HepG2 (cell line): Measurements from ENCODE around the gene CTAGE1. TPM values are rescaled to one million over a fixed set of nuclear protein-coding genes. Genes with fewer than 3 reads are reported as not detected.

ENCODE experiments used
- ATAC-seq: fragments of 200-7000 bp; cut with Tn5 transposase; 3 replicates; pipeline ENCODE4 v1.9.1; 2020; ENCODE audit warnings: mild to moderate bottlenecking, moderate library complexity
- BruUV-seq: library from RNA; stranded (reverse); fragments of 400-500 nt; replicated peaks from 2 replicates; lab custom pipeline; 2021; lab: Mats Ljungman, UMichigan
- CTCF ChIA-PET: fragments of 300-600 bp; formaldehyde crosslinking; extraction: SDS; loops from one replicate; lab custom pipeline; 2021; ENCODE audit warnings: low total read pairs, inconsistent platforms, low intra/inter-chr PET ratio; lab: Yijun Ruan, JAX
- POLR2A ChIA-PET: fragments of 350-600 bp; sonication (Branson Sonifier 250); formaldehyde crosslinking; loops from one replicate; lab custom pipeline; 2020; ENCODE audit warnings: antibody characterized with exemption, inconsistent platforms; lab: Yijun Ruan, JAX
- DNase-seq: peaks from one replicate; pipeline ENCODE4 v3.0.0-alpha.2; 2015; ENCODE audit warnings: low spot score
- FAIRE-seq: peaks from 3 replicates; lab custom pipeline; 2011; peaks lifted over from hg19 to GRCh38; lab: Jason Lieb, UNC
- H2AFZ ChIP-seq: one replicate; pipeline ENCODE4 v1.6.1; 2011; ENCODE audit warnings: low read length, inconsistent platforms
- H3K27ac ChIP-seq: fragments of 300-600 bp; 3 replicates; pipeline ENCODE4 v1.8.0; 2011; ENCODE audit warnings: mixed run types, mild to moderate bottlenecking, mixed read lengths, low read length, inconsistent platforms; ENCODE audit not compliant: insufficient read depth; ENCODE audit errors: extremely low read length
- H3K27me3 ChIP-seq, 2 experiments: fragments of 200-600 bp in 1 of 2; 2 replicates in 1 of 2; 3 replicates in 1 of 2; pipeline versions ENCODE4 v1.6.0 to v1.8.0; 2011; ENCODE audit warnings: low read length in 2 of 2, mild to moderate bottlenecking in 2 of 2, moderate library complexity in 2 of 2, inconsistent platforms in 1 of 2; ENCODE audit not compliant: insufficient read depth in 2 of 2, control insufficient read depth in 1 of 2
- H3K36me3 ChIP-seq, 2 experiments: fragments of 200-600 bp in 1 of 2; replicated peaks in 1 of 2; 2 replicates in 1 of 2; 3 replicates in 1 of 2; pipeline versions ENCODE4 v1.5.1 to v1.8.0; 2011; ENCODE audit warnings: low read length in 2 of 2, inconsistent platforms in 1 of 2; ENCODE audit not compliant: insufficient read depth in 2 of 2, control insufficient read depth in 1 of 2
- H3K4me1 ChIP-seq: 2 replicates; pipeline ENCODE4 v1.5.1; 2012; ENCODE audit warnings: low read length, inconsistent platforms; ENCODE audit not compliant: insufficient read depth
- H3K4me2 ChIP-seq: 2 replicates; pipeline ENCODE4 v1.6.0; 2011; ENCODE audit warnings: low read depth, low read length, inconsistent platforms
- H3K4me3 ChIP-seq, 3 experiments: fragments of 200-600 bp in 1 of 3; sonication (generic), shearing (Covaris generic) in 1 of 3; replicated peaks in 1 of 3; 2 replicates each; pipeline ENCODE4 v1.5.1; 2011 to 2016; ENCODE audit warnings: low read length in 3 of 3, inconsistent platforms in 2 of 3, low read depth in 2 of 3, mild to moderate bottlenecking in 2 of 3, control low read depth in 1 of 3, mixed read lengths in 1 of 3; ENCODE audit not compliant: insufficient read depth in 1 of 3
- H3K79me2 ChIP-seq: one replicate; pipeline ENCODE4 v1.6.1; 2011; ENCODE audit warnings: low read length, inconsistent platforms; ENCODE audit not compliant: insufficient read depth
- H3K9ac ChIP-seq: 2 replicates; pipeline ENCODE4 v1.6.0; 2011; ENCODE audit warnings: mild to moderate bottlenecking, low read depth, low read length, inconsistent platforms; ENCODE audit not compliant: insufficient read depth
- H3K9me3 ChIP-seq: 2 replicates; pipeline ENCODE4 v1.5.1; 2012; ENCODE audit warnings: mild to moderate bottlenecking, low read length
- H4K20me1 ChIP-seq: 2 replicates; pipeline ENCODE4 v1.6.0; 2011; ENCODE audit warnings: inconsistent platforms, mild to moderate bottlenecking, low read length, moderate library complexity; ENCODE audit not compliant: insufficient read depth
- ADNP ChIP-seq: sonication (generic); formaldehyde crosslinking; IDR thresholded peaks from 2 replicates; pipeline ENCODE4 v1.4.0; 2020; ENCODE audit warnings: missing genetic modification reagents
- AKAP8 ChIP-seq: sonication (generic); formaldehyde crosslinking; IDR thresholded peaks from 2 replicates; pipeline ENCODE4 v1.5.1; 2020; ENCODE audit warnings: mild to moderate bottlenecking, missing genetic modification reagents
- BRD4 ChIP-seq: sonication (generic); formaldehyde crosslinking; IDR thresholded peaks from 2 replicates; pipeline ENCODE4 v1.4.0; 2020; ENCODE audit warnings: missing genetic modification reagents
- DNMT1 ChIP-seq: sonication (generic); formaldehyde crosslinking; IDR thresholded peaks from 2 replicates; pipeline ENCODE4 v1.5.1; 2020; ENCODE audit warnings: mild to moderate bottlenecking, missing genetic modification reagents
- FIP1L1 ChIP-seq: fragments of 200-400 bp; formaldehyde crosslinking; IDR thresholded peaks from 2 replicates; pipeline ENCODE4 v1.6.1; 2018; ENCODE audit warnings: low read depth, mild to moderate bottlenecking, low read length, moderate library complexity, borderline replicate concordance; ENCODE audit not compliant: insufficient read depth
- MIER3 ChIP-seq: IDR thresholded peaks from 2 replicates; pipeline ENCODE4 v1.6.1; 2016; ENCODE audit warnings: missing compliant biosample characterization, borderline replicate concordance
- MXD4 ChIP-seq: IDR thresholded peaks from 2 replicates; pipeline ENCODE4 v1.6.1; 2016; ENCODE audit warnings: mild to moderate bottlenecking, missing biosample characterization, missing genetic modification reagents
- NCOR1 ChIP-seq: fragments of 200-600 bp; sonication (generic); IDR thresholded peaks from 2 replicates; pipeline ENCODE4 v1.7.0; 2017; ENCODE audit warnings: antibody characterized with exemption, low read length, borderline replicate concordance
- PRDM4 ChIP-seq: sonication (generic); formaldehyde crosslinking; IDR thresholded peaks from 2 replicates; pipeline ENCODE4 v1.9.0; 2021; ENCODE audit warnings: missing genetic modification reagents, borderline replicate concordance
- SP4 ChIP-seq: sonication (generic); formaldehyde crosslinking; IDR thresholded peaks from 2 replicates; pipeline ENCODE4 v1.8.1; 2023; ENCODE audit warnings: mild to moderate bottlenecking, missing genetic modification reagents
- TMF1 ChIP-seq: sonication (generic); formaldehyde crosslinking; IDR thresholded peaks from 2 replicates; pipeline ENCODE4 v1.8.1; 2022; ENCODE audit warnings: low read depth, missing genetic modification reagents
- ZBTB20 ChIP-seq: sonication (generic); formaldehyde crosslinking; IDR thresholded peaks from 2 replicates; pipeline ENCODE4 v1.8.1; 2023; ENCODE audit warnings: missing genetic modification reagents, low read depth, mild to moderate bottlenecking, borderline replicate concordance
- ZNF101 ChIP-seq: sonication (generic); formaldehyde crosslinking; IDR thresholded peaks from 2 replicates; pipeline ENCODE4 v1.4.0; 2020; ENCODE audit warnings: mild to moderate bottlenecking, low read depth, missing genetic modification reagents, borderline replicate concordance
- ZNF230 ChIP-seq: sonication (generic); formaldehyde crosslinking; IDR thresholded peaks from 2 replicates; pipeline ENCODE4 v1.4.0; 2020; ENCODE audit warnings: mild to moderate bottlenecking, missing genetic modification reagents
- ZNF317 ChIP-seq: sonication (generic); formaldehyde crosslinking; IDR thresholded peaks from 2 replicates; pipeline ENCODE4 v1.5.0; 2020; ENCODE audit warnings: mild to moderate bottlenecking, missing genetic modification reagents
- ZNF383 ChIP-seq: sonication (generic); formaldehyde crosslinking; IDR thresholded peaks from 2 replicates; pipeline ENCODE4 v1.4.0; 2020; ENCODE audit warnings: missing genetic modification reagents, mild to moderate bottlenecking, borderline replicate concordance
- ZNF441 ChIP-seq: sonication (generic); formaldehyde crosslinking; IDR thresholded peaks from 2 replicates; pipeline ENCODE4 v1.7.0; 2021; ENCODE audit warnings: missing genetic modification reagents, borderline replicate concordance
- ZNF589 ChIP-seq: sonication (generic); formaldehyde crosslinking; conservative IDR thresholded peaks from 2 replicates; pipeline ENCODE4 v1.8.0; 2022; ENCODE audit warnings: mild to moderate bottlenecking, moderate library complexity, missing genetic modification reagents
- ZNF850 ChIP-seq: sonication (generic); formaldehyde crosslinking; conservative IDR thresholded peaks from 2 replicates; pipeline ENCODE4 v1.9.0; 2021; ENCODE audit warnings: mild to moderate bottlenecking, missing genetic modification reagents
- WGBS: methylation state at CpG from one replicate; pipeline ENCODE4 v1.1.6; 2017; ENCODE audit warnings: low lambda C conversion rate; 5-methylcytosine and 5-hydroxymethylcytosine counted together
- in situ Hi-C: cut with HindIII; loops from 2 replicates; pipeline ENCODE4 v1.10.0; 2017; ENCODE audit warnings: low pct_unique_long_range_greater_than_20kb; ENCODE audit not compliant: extremely low pct_ligation_motif_present
- intact Hi-C: fragments of 100-400 bp; cut with micrococcal nuclease; formaldehyde crosslinking; loops from one replicate; pipeline ENCODE4 v1.10.0; 2022; ENCODE audit not compliant: unreplicated experiment
- polyA plus RNA-seq, 8 experiments: library from polyadenylated mRNA; depleted of rRNA in 3 of 8; stranded (reverse) in 7 of 8; unstranded in 1 of 8; fragments of >200 nt; fragmentation: Illumina TruSeq in 4 of 8; extraction: Trizol in 4 of 8; gene quantifications; 2 replicates each; pipeline versions ENCODE4 v1.2.1 to v1.2.3, GENCODE V29; 2011 to 2016; ENCODE audit warnings: low read depth in 4 of 8, missing spikeins in 1 of 8, mixed read lengths in 1 of 8; ENCODE audit not compliant: insufficient read depth in 1 of 8
- total RNA-seq, 5 experiments: library from RNA; depleted of rRNA; stranded (reverse); fragments of >200 nt; fragmentation: Illumina TruSeq; extraction: Trizol; gene quantifications; 2 replicates each; pipeline ENCODE4 v1.2.3, GENCODE V29; 2016; ENCODE audit warnings: low read depth in 1 of 5
- TF ChIP-seq, protein P1 (sequence below): sonication (generic); formaldehyde crosslinking; IDR thresholded peaks from 2 replicates; pipeline ENCODE4 v1.8.0; 2022; ENCODE audit warnings: mild to moderate bottlenecking, missing genetic modification reagents, moderate library complexity

CTAGE1 gene
- total and polyA plus RNA-seq, 2 of the 13 experiments (the other 11 are each of a cell fraction or from before 2014, with no cell fraction given): 0.02 TPM; not detected in 1

DNA sequence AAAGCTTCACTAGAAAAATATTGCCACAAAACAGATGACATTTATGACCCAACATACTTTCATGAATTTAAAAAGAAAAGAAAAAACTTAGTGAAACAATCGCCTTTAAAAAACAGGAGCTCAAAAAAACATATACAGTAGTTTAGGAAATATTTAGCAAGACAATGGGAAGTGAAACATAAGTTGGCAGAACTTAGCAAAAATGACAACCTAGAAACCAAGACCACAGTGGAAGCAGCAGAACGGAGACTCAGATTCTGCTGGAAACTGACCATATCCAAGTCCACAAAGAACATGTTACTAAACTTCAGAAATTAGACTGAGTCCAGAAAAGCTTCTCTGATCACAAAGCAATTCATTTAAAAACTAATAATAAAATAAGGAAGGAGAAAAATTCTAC lies 41.8 kb upstream of the CTAGE1 start:
- ATAC-seq: no peak
- Histone ChIP-seq H3K79me2 (no peaks in the 10 kb centered on the region), H3K4me2 (no peak overlapping the region), H3K9ac (no peak overlapping the region), H3K4me1 (no peaks in the 10 kb centered on the region), H3K27ac (no peak overlapping the region), H3K9me3 (no peaks in the 10 kb centered on the region), H2AFZ (no peak overlapping the region), H3K4me3 (no peak overlapping the region), H4K20me1 (no peaks in the 10 kb centered on the region), H3K36me3 (no peaks in the 10 kb centered on the region), H3K27me3 (peaks cover 1 to 14% of the 10 kb centered on the region in 2 experiments; a peak in 3 of 5 replicates)
- WGBS: 22% methylated on average over 2 of the region's 2 CpGs
- in situ Hi-C loops: no loop called here
- CTCF ChIA-PET: no interaction called here
- FAIRE-seq: no peak
- no peak for DNase-seq
- intact Hi-C loops: no loop called here
- POLR2A ChIA-PET: no interaction called here
- BruUV-seq: no TSS peak
- TF ChIP-seq FIP1L1: no peak
- TF ChIP-seq MXD4 (CRISPR knock-in tag): no peak
- no peak for TF ChIP-seq NCOR1
- TF ChIP-seq ZNF441 (CRISPR knock-in tag): no peak
- TF ChIP-seq ZNF317 (CRISPR knock-in tag): no peak
- no peak for TF ChIP-seq ZNF230 (CRISPR knock-in tag)
- no peak for TF ChIP-seq AKAP8 (CRISPR knock-in tag)
- TF ChIP-seq, protein P1, sequence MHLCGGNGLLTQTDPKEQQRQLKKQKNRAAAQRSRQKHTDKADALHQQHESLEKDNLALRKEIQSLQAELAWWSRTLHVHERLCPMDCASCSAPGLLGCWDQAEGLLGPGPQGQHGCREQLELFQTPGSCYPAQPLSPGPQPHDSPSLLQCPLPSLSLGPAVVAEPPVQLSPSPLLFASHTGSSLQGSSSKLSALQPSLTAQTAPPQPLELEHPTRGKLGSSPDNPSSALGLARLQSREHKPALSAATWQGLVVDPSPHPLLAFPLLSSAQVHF (CRISPR knock-in tag): no peak
- no peak for TF ChIP-seq PRDM4 (CRISPR knock-in tag)
- TF ChIP-seq ZNF589 (CRISPR knock-in tag): no peak
- no peak for TF ChIP-seq BRD4 (CRISPR knock-in tag)
- no peak for TF ChIP-seq SP4 (CRISPR knock-in tag)
- TF ChIP-seq ZNF101 (CRISPR knock-in tag): no peak
- no peak for TF ChIP-seq ADNP (CRISPR knock-in tag)
- TF ChIP-seq MIER3 (CRISPR knock-in tag): no peak
- TF ChIP-seq DNMT1: no peak
- TF ChIP-seq TMF1 (CRISPR knock-in tag): no peak
- no peak for TF ChIP-seq ZNF850 (CRISPR knock-in tag)
- TF ChIP-seq ZBTB20: no peak
- TF ChIP-seq ZNF383: no peak
